NCI-H345 treated with DMSO at 0.1 percent for 48 hours (cell line): Measurements from ENCODE around the gene STAB1.
A peak's percentile ranks its signal among the peaks of the same experiment; 100 is the strongest.

Source experiments
- DNase-seq: peaks from one replicate; lab custom pipeline; 2025; ENCODE audit not compliant: unreplicated experiment; lab: John Stamatoyannopoulos, UW

Gene STAB1

GRCh38 chr3:52494886-52495495 is at the start of gene STAB1:
TSS of gene STAB1 (plus strand) at chr3:52495338. CDS start at chr3:52495414, 76 bp downstream.
- DNase-seq = no peak

- DNase-seq = no peak
These were observed 49.1 kb upstream of the STAB1 start for GRCh38 chr3:52446042-52446441.

- DNase-seq = peak; percentile 5
These were observed 48.3 kb upstream of the STAB1 start for GRCh38 chr3:52446631-52447511.

- DNase-seq = no peak
These were observed 47.4 kb upstream of the STAB1 start for GRCh38 chr3:52447512-52448355.

- no peak for DNase-seq
These were observed 44.5 kb upstream of the STAB1 start for GRCh38 chr3:52450489-52451236.

- no peak for DNase-seq
These were observed 43.7 kb upstream of the STAB1 start for GRCh38 chr3:52451237-52452083.

GRCh38 chr3:52452126-52452525 is 43.0 kb upstream of the STAB1 start:
- no peak for DNase-seq

GRCh38 chr3:52452570-52453221 is 42.4 kb upstream of the STAB1 start:
- DNase-seq = no peak

GRCh38 chr3:52453496-52454249 is 41.5 kb upstream of the STAB1 start, which contains the start of gene TNNC1:
TSS of gene TNNC1 (minus strand) at chr3:52454041. CDS start at chr3:52454015, 26 bp downstream.
- DNase-seq = no peak

- DNase-seq = no peak
These were observed 40.7 kb upstream of the STAB1 start for GRCh38 chr3:52454250-52454937.

GRCh38 chr3:52454938-52455282 is 40.2 kb upstream of the STAB1 start:
- no peak for DNase-seq

GRCh38 chr3:52455283-52456168 is 39.6 kb upstream of the STAB1 start, which contains the start of gene NISCH:
TSS of gene NISCH (plus strand) at chr3:52455604. CDS start at chr3:52455642, 38 bp downstream.
- peak; percentile 58 for DNase-seq

GRCh38 chr3:52456169-52456799 is 38.9 kb upstream of the STAB1 start:
- DNase-seq = no peak

- DNase-seq = no peak
These were observed 38.3 kb upstream of the STAB1 start for GRCh38 chr3:52456800-52457183.

GRCh38 chr3:52458031-52458760 is 36.9 kb upstream of the STAB1 start:
- DNase-seq = no peak
